Measurements from ENCODE around the gene MFSD6L. TPM values are rescaled to one million over a fixed set of nuclear protein-coding genes. Genes with fewer than 3 reads are reported as not detected.
A peak's percentile ranks its signal among the peaks of the same experiment; 100 is the strongest.

MFSD6L gene
- total and polyA plus RNA-seq, 2 of the 13 experiments (the other 11 are each of a cell fraction or from before 2014, with no cell fraction given), result not detected

- TF ChIP-seq FOXA1 (IDR thresholded peaks at IDR 0.05), result 0 out of 2 replicates have a peak, but pooled peaks have one; percentile 8
- no peak for TF ChIP-seq FOXA1 (CRISPR knock-in tag; IDR thresholded peaks at IDR 0.05)
- no peak for TF ChIP-seq TBP (CRISPR knock-in tag; IDR thresholded peaks at IDR 0.05)
- no peak for TF ChIP-seq PRDM15 (CRISPR knock-in tag; IDR thresholded peaks at IDR 0.05)
- peak; percentile 18; the same call in 1 of the 2 replicates for TF ChIP-seq CREB1 (IDR thresholded peaks at IDR 0.05)
- no peak for TF ChIP-seq CREB1 (CRISPR knock-in tag; IDR thresholded peaks at IDR 0.05)
- no peak for TF ChIP-seq ZNF512B (CRISPR knock-in tag; IDR thresholded peaks at IDR 0.05; ENCODE audit: borderline replicate concordance)
- TF ChIP-seq ZNF646 (CRISPR knock-in tag; IDR thresholded peaks at IDR 0.05), result peak; percentile 53; the same call in 1 of the 2 replicates
- TF ChIP-seq TBX2 (CRISPR knock-in tag; IDR thresholded peaks at IDR 0.05; ENCODE audit: borderline replicate concordance), result no peak
- TF ChIP-seq TRIM22 (IDR thresholded peaks at IDR 0.05), result 0 out of 2 replicates have a peak, but pooled peaks have one; percentile 47
- no peak for TF ChIP-seq ZNF496 (CRISPR knock-in tag; IDR thresholded peaks at IDR 0.05; ENCODE audit: insufficient replicate concordance)
- no peak for TF ChIP-seq POLR2AphosphoS5 (IDR thresholded peaks at IDR 0.05; ENCODE audit: low read depth, low read length)
- TF ChIP-seq ZSCAN9 (CRISPR knock-in tag; IDR thresholded peaks at IDR 0.05; ENCODE audit: borderline replicate concordance), result no peak
- no peak for TF ChIP-seq SP4 (CRISPR knock-in tag; IDR thresholded peaks at IDR 0.05)
These were observed 30.1 kb upstream of the MFSD6L start (continued) for GRCh38 chr17:8829036-8829941.
